ENCODE results near the gene ANAPC2.

ANAPC2 gene

GRCh38 chr9:137150617-137151457 is 37.5 kb downstream of the ANAPC2 start:
- no peak for TF ChIP-seq EZH2phosphoT487 (IDR thresholded peaks at IDR 0.05; ENCODE audit: low read length)
- no peak for TF ChIP-seq EZH2 (optimal IDR thresholded peaks at IDR 0.05; ENCODE audit: low read depth, low read length)
- Histone ChIP-seq H3K27ac (ENCODE audit: low read length) (no peak overlapping the region), H3K9me2 (replicated peaks; ENCODE audit: insufficient read depth, low read length) (no peaks in the 10 kb centered on the region), H3K27me3 (replicated peaks; ENCODE audit: insufficient read depth, low read length) (peaks cover 24% of the 10 kb centered on the region), H3K79me2 (ENCODE audit: low read length) (no peaks in the 10 kb centered on the region), H3K9ac (ENCODE audit: low read length) (no peak overlapping the region), H3F3A (ENCODE audit: insufficient read depth, low read length) (peaks cover 13% of the 10 kb centered on the region; the same call in 1 of the 2 replicates), H3K4me2 (ENCODE audit: low read depth, low read length) (peak overlapping the region; percentile 52; the same call in 1 of the 2 replicates), H3K9me3 (replicated peaks; ENCODE audit: insufficient read depth, low read length) (no peaks in the 10 kb centered on the region), H2AFZ (ENCODE audit: low read length) (no peak overlapping the region), H3K4me3 (ENCODE audit: low read length) (no peak overlapping the region), H4K20me1 (ENCODE audit: insufficient read depth, low read length) (no peaks in the 10 kb centered on the region), H3K36me3 (replicated peaks; ENCODE audit: insufficient read depth, low read length) (no peaks in the 10 kb centered on the region), H3K4me1 (ENCODE audit: low read length) (no peaks in the 10 kb centered on the region)
- DNase-seq: peak; percentile 90

GRCh38 chr9:137149942-137150616 is 38.3 kb downstream of the ANAPC2 start:
- peak; percentile 23 for DNase-seq
- no peaks in the 10 kb centered on the region for H3K9me3 ChIP-seq (replicated peaks; ENCODE audit: insufficient read depth, low read length)
- H3K36me3 ChIP-seq (replicated peaks; ENCODE audit: insufficient read depth, low read length): no peaks in the 10 kb centered on the region
- no peak overlapping the region for H3K9ac ChIP-seq (ENCODE audit: low read length)
- H3K9me2 ChIP-seq (replicated peaks; ENCODE audit: insufficient read depth, low read length): no peaks in the 10 kb centered on the region
- peaks cover 13% of the 10 kb centered on the region; the same call in 1 of the 2 replicates for H3F3A ChIP-seq (ENCODE audit: insufficient read depth, low read length)
- no peak overlapping the region for H3K27ac ChIP-seq (ENCODE audit: low read length)
- no peaks in the 10 kb centered on the region for H3K4me1 ChIP-seq (ENCODE audit: low read length)
- H3K4me2 ChIP-seq (ENCODE audit: low read depth, low read length): peak overlapping the region; percentile 54; the same call in 1 of the 2 replicates
- no peaks in the 10 kb centered on the region for H4K20me1 ChIP-seq (ENCODE audit: insufficient read depth, low read length)
- H3K27me3 ChIP-seq (replicated peaks; ENCODE audit: insufficient read depth, low read length): peaks cover 19% of the 10 kb centered on the region
- H2AFZ ChIP-seq (ENCODE audit: low read length): peak overlapping the region; percentile 46; the same call in 1 of the 2 replicates
- TF ChIP-seq EZH2phosphoT487 (IDR thresholded peaks at IDR 0.05; ENCODE audit: low read length) (no peak), CTCF (IDR thresholded peaks at IDR 0.05; ENCODE audit: low read length) (no peak), EZH2 (optimal IDR thresholded peaks at IDR 0.05; ENCODE audit: low read depth, low read length) (no peak)
- H3K79me2 ChIP-seq (ENCODE audit: low read length): no peaks in the 10 kb centered on the region
- 0 out of 2 replicates have a peak overlapping the region, but pooled peaks have one; percentile 19 for H3K4me3 ChIP-seq (ENCODE audit: low read length)

GRCh38 chr9:137149363-137149762 is 39.0 kb downstream of the ANAPC2 start:
- Histone ChIP-seq H3K9me2 (replicated peaks; ENCODE audit: insufficient read depth, low read length) (no peaks in the 10 kb centered on the region), H3K4me2 (ENCODE audit: low read depth, low read length) (no peak overlapping the region), H3K9me3 (replicated peaks; ENCODE audit: insufficient read depth, low read length) (no peaks in the 10 kb centered on the region), H3K27ac (ENCODE audit: low read length) (no peak overlapping the region), H2AFZ (ENCODE audit: low read length) (no peak overlapping the region), H3F3A (ENCODE audit: insufficient read depth, low read length) (peaks cover 13% of the 10 kb centered on the region; the same call in 1 of the 2 replicates), H3K27me3 (replicated peaks; ENCODE audit: insufficient read depth, low read length) (peaks cover 14% of the 10 kb centered on the region), H3K4me3 (ENCODE audit: low read length) (no peak overlapping the region), H4K20me1 (ENCODE audit: insufficient read depth, low read length) (no peaks in the 10 kb centered on the region), H3K4me1 (ENCODE audit: low read length) (no peaks in the 10 kb centered on the region), H3K36me3 (replicated peaks; ENCODE audit: insufficient read depth, low read length) (no peaks in the 10 kb centered on the region), H3K9ac (ENCODE audit: low read length) (no peak overlapping the region), H3K79me2 (ENCODE audit: low read length) (no peaks in the 10 kb centered on the region)
- TF ChIP-seq EZH2 (optimal IDR thresholded peaks at IDR 0.05; ENCODE audit: low read depth, low read length) (no peak), CTCF (IDR thresholded peaks at IDR 0.05; ENCODE audit: low read length) (no peak), EZH2phosphoT487 (IDR thresholded peaks at IDR 0.05; ENCODE audit: low read length) (no peak)
- peak; percentile 3 for DNase-seq

Data from MM.1S (cell line).